Panc1 (cell line): ENCODE measurements around the gene KMT2B. TPM values are rescaled to one million over a fixed set of nuclear protein-coding genes. Genes with fewer than 3 reads are reported as not detected.
A peak's percentile ranks its signal among the peaks of the same experiment; 100 is the strongest.

ENCODE experiments used
- ATAC-seq: fragments of 200-7000 bp; cut with Tn5 transposase; 2 replicates; pipeline ENCODE4 v1.9.1; 2020; ENCODE audit warnings: mild to moderate bottlenecking, moderate library complexity
- BruUV-seq: library from RNA; stranded (reverse); fragments of 400-500 nt; replicated peaks from 2 replicates; lab custom pipeline; 2021; lab: Mats Ljungman, UMichigan
- CTCF ChIA-PET: fragments of 300-600 bp; sonication (Branson Sonifier 250); formaldehyde crosslinking; loops from one replicate; lab custom pipeline; 2022; ENCODE audit warnings: antibody characterized with exemption; lab: Charles Lee
- POLR2A ChIA-PET: fragments of 300-600 bp; sonication (Branson Sonifier 250); formaldehyde crosslinking; loops from one replicate; lab custom pipeline; 2022; ENCODE audit warnings: antibody characterized with exemption; lab: Charles Lee
- DNase-seq: peaks from one replicate; pipeline ENCODE4 v3.0.0-alpha.2; 2010; ENCODE audit warnings: low read depth, low spot score
- H3K27ac ChIP-seq: 2 replicates; pipeline ENCODE4 v1.5.1; 2011; ENCODE audit warnings: mild to moderate bottlenecking, low read length, inconsistent platforms
- H3K27me3 ChIP-seq: fragments of 200-500 bp; sonication (Bioruptor generic); 2 replicates; pipeline ENCODE4 v1.6.0; 2014; ENCODE audit warnings: low read length, inconsistent platforms; ENCODE audit not compliant: control insufficient read depth, insufficient read depth
- H3K36me3 ChIP-seq: fragments of 200-500 bp; sonication (Bioruptor generic); 2 replicates; pipeline ENCODE4 v1.5.1; 2014; ENCODE audit warnings: inconsistent platforms, mild to moderate bottlenecking, low read length, moderate library complexity; ENCODE audit not compliant: control insufficient read depth, insufficient read depth
- H3K4me1 ChIP-seq: 2 replicates; pipeline ENCODE4 v1.5.1; 2011; ENCODE audit warnings: inconsistent platforms, mild to moderate bottlenecking, low read length, moderate library complexity; ENCODE audit not compliant: control insufficient read depth, insufficient read depth
- H3K4me3 ChIP-seq, 2 experiments: 2 replicates each; pipeline ENCODE4 v1.5.1; 2011 to 2012; ENCODE audit warnings: low read depth in 2 of 2, low read length in 2 of 2, mild to moderate bottlenecking in 2 of 2, inconsistent platforms in 1 of 2, moderate library complexity in 1 of 2
- H3K9me3 ChIP-seq: fragments of 200-500 bp; sonication (Bioruptor generic); 2 replicates; pipeline ENCODE4 v1.5.1; 2014; ENCODE audit warnings: low read depth, mild to moderate bottlenecking, inconsistent platforms, low read length, moderate library complexity; ENCODE audit not compliant: control insufficient read depth, insufficient read depth
- CTCF ChIP-seq: fragments of 450-650 bp; IDR thresholded peaks from 2 replicates; pipeline ENCODE4 v1.5.1; 2017; ENCODE audit warnings: mild to moderate bottlenecking
- POLR2AphosphoS5 ChIP-seq: IDR thresholded peaks from 2 replicates; pipeline ENCODE4 v1.6.1; 2012; ENCODE audit warnings: mild to moderate bottlenecking, low read depth, low read length, moderate library complexity
- REST ChIP-seq, 2 experiments: IDR thresholded peaks; 2 replicates each; pipeline ENCODE4 v1.6.1; 2011 to 2012; ENCODE audit warnings: low read depth in 2 of 2, control low read depth in 1 of 2, low read length in 1 of 2, mild to moderate bottlenecking in 1 of 2, moderate library complexity in 1 of 2; ENCODE audit not compliant: insufficient read depth in 1 of 2
- SIN3A ChIP-seq: IDR thresholded peaks from 2 replicates; pipeline ENCODE4 v1.6.1; 2012; ENCODE audit warnings: low read depth, mild to moderate bottlenecking, low read length, moderate library complexity, borderline replicate concordance; ENCODE audit not compliant: insufficient read depth
- TCF7L2 ChIP-seq: IDR thresholded peaks from 2 replicates; pipeline ENCODE4 v1.6.1; 2011; ENCODE audit warnings: mild to moderate bottlenecking, low read depth, low read length, inconsistent platforms
- in situ Hi-C: cut with HindIII; loops from 2 replicates; pipeline ENCODE4 v1.10.0; 2016; ENCODE audit warnings: low sequenced_read_pairs, low pct_unique_long_range_greater_than_20kb
- intact Hi-C: fragments of 100-400 bp; cut with micrococcal nuclease; formaldehyde crosslinking; loops from one replicate; pipeline ENCODE4 v1.10.0; 2022; ENCODE audit not compliant: unreplicated experiment
- total RNA-seq: library from RNA; stranded (reverse); gene quantifications from one replicate; pipeline ENCODE4 v1.2.1, GENCODE V29; 2021; ENCODE audit not compliant: unreplicated experiment

The KMT2B gene
- total RNA-seq, 1 experiment from 2014 or later: 68.8 TPM

- Histone ChIP-seq H3K4me1 (peaks cover 12% of the 10 kb centered on the region), H3K9me3 (no peaks in the 10 kb centered on the region), H3K27ac (no peak overlapping the region; the same call in 1 of the 2 replicates), H3K27me3 (no peaks in the 10 kb centered on the region), H3K36me3 (peaks cover 3% of the 10 kb centered on the region; the same call in 1 of the 2 replicates), H3K4me3 (no peak overlapping the region)
- no peak for DNase-seq
- intact Hi-C loops (no loop called here), in situ Hi-C loops (no loop called here)
- POLR2A ChIA-PET: interaction anchor here (1.0 kb wide), 1 partner anchor 9 kb away, joined by 5 read pairs; the partner anchor contains the start of gene LIN37
- BruUV-seq: no TSS peak
- no peak for ATAC-seq
- no peak for TF ChIP-seq CTCF
- CTCF ChIA-PET: no interaction called here
These were observed 21.1 kb downstream of the KMT2B start for GRCh38 chr19:35738887-35739229.

- Histone ChIP-seq H3K36me3 (peaks cover 3% of the 10 kb centered on the region; the same call in 1 of the 2 replicates), H3K9me3 (no peaks in the 10 kb centered on the region), H3K4me3 (peak overlapping the region; percentile 67 to 79), H3K27me3 (no peaks in the 10 kb centered on the region), H3K4me1 (peaks cover 18% of the 10 kb centered on the region), H3K27ac (peak overlapping the region; percentile 78; the same call in 1 of the 2 replicates)
- intact Hi-C loops (no loop called here), in situ Hi-C loops (no loop called here)
- ATAC-seq (no peak; the same call in 1 of the 2 replicates), DNase-seq (no peak)
- POLR2A ChIA-PET: interaction anchor here (1.0 kb wide), 1 partner anchor 8 kb away, joined by 5 read pairs; the partner anchor contains the start of gene LIN37
- TF ChIP-seq POLR2AphosphoS5 (no peak; the same call in 1 of the 2 replicates), CTCF (no peak), TCF7L2 (no peak), REST (IDR thresholded peaks at IDR 0.05; ENCODE audit: insufficient read depth in 1 of 2, low read depth in 2 of 2, low read length in 1 of 2) (no peak), SIN3A (no peak)
- CTCF ChIA-PET: no interaction called here
- no TSS peak for BruUV-seq
These were observed 21.7 kb downstream of the KMT2B start for GRCh38 chr19:35739275-35740107.
